Glomerular endothelial cell (primary cell): ENCODE data around the gene OR2A5. TPM values are rescaled to one million over a fixed set of nuclear protein-coding genes. Genes with fewer than 3 reads are reported as not detected.
"Not testable (repeated sequence)": the region's sequence is repeated elsewhere in the genome, so short reads cannot be mapped to it uniquely, and the experiment has no call there.

Experiments
- DNase-seq: peaks from one replicate; pipeline ENCODE4 v3.0.0-alpha.2; 2011; ENCODE audit warnings: low read depth, low spot score; ENCODE audit errors: extremely low read depth
- total RNA-seq: library from RNA; depleted of rRNA; stranded (reverse); fragments of >200 nt; gene quantifications from 2 replicates; pipeline ENCODE4 v1.2.3, GENCODE V29; 2015

The OR2A5 gene
- total RNA-seq, 1 donor from 2014 or later: not detected

DNA sequence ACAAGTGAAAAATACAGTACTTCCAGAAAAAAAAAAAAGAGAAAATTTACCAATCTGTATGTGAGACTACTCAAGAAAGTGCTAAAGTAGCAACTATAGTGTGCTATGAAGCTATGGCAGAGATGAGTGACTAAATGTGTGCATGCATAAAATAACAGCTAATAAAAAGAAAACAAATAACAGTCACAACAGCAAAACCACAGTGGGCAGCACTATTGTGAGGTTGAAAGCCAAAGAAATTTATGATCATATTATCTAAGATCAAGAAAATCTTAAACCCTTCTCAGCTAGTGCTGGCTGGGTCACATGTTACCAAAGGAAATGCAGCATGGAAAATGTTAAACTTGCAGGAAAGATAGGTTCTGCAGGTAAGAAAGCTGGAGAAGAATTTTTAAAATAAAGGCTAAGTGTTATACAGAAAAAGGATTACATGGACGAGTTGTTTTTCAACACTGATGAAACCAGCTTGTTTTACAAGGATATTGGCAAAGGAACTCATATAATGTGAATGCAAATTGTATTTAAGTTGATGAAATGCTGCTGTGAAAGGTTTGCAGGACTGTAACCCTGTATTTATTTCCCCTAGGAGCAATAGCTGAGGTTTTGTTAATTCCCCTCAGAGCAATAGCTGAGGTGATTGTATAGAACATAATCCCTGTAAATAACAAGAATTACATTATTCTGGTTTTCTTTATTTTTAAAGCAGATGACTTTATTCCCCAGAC is 15.6 kb upstream of the OR2A5 start:
- DNase-seq: no peak

DNA sequence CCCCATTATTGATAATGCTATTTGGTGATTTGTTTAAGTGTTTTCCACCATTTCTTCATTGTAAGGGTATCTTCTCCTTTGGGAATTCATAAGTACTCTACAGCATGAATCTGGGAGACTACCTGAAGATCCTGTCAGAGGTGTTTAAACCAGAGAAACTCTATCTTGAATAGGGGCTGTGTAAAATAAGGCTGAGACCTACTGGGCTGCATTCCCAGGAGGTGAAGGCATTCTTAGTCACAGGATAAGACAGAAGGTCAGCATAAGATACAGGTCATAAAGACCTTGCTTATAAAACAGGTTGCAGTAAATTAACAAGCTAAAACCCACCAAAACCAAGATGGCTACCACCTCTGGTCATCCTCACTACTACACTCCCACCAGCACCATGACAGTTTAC is 13.4 kb upstream of the OR2A5 start:
- DNase-seq: no peak

DNA sequence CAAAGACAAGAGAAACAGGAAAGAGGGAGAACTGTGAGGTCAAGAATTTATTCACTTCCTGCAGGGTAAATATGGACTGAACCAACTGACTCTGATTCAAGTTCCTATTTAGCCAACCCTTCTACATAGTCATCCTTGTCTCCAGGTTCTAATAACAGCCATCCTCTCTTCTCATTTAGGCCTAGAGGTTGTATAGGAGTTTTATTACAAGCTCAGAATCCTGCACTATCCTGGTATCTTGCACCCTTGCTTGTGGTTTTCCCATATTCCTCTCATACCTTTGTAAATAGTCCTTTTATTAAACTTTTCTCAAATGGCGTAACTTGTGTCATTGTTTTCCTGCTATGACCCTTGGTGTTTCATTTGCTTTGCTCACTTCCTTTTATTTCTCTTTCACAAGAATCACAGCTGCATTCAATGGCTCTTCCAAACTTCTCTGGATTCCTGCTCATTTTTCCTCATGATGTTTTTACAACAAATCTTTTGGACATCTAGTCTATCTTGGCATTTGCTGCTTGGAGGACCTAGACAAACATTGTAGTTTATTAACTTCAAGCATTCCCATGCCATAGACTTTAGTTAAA is 12.4 kb upstream of the OR2A5 start:
- no peak for DNase-seq

DNA sequence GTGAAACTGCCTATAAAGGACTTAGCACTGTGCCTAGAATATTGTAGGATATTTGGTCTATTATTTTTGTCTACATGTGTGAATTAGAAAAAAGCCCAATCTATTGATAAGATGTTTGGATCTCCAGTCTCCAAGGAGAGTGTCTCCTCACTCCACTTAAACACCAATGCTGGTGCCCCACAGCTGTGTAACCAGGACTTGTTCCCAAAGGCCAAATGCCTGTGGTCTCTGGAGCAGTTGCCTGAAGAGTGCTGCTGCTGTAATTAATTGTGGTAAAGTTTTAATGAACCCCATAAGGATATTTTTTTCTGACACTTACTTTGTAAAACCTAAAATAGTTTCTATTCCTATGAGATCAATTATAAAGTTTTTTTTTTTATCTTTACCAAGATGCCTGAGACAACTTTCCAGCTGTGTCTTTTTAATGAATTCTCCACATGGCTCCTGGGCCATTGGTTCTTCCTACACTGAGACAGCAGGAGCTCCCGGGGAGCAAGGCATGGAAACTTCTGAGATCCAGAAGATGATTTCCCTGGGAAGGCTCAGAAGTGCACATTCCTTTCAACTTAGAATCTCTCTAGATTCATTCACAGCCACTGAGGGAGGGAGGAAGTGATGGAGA is 11.2 kb upstream of the OR2A5 start:
- DNase-seq: no peak

DNA sequence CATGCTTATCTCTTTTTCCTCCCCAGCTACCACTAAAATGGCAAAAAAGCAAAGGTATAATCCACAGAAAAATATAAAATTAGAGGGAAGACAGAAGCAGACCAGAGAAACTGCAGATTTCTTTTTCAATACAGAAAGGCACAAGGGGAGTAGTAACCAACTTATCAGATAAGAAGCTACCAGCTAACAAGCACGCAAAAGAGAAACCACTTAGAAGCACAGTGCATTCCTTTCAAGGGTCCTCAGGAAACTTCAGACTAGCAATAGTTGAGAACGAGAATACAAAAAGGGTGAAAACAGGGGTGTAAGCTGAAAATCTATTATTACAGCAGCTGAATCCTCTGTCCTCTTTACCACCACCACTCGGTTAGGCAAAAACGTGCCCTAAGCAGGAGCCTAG is 9.9 kb upstream of the OR2A5 start:
- no peak for DNase-seq

DNA sequence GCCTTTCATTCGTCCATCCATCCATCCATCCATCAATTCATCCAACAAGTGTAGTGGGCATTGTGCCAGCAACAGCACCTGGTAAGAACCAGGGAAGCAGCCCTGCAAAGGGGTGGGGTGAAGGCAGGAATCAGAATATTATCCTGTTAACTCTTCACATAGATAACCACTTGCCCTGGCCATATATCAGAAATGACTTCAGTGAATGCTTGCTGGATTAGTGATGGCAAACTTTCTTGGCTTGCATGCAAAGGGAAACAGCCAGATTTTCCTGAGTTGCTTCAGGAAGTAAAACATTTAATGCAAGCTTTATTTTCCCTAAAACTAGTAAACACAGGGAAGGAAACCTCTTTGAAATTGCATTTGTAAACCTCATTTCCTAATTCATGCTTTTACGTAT is 743 bp downstream of the OR2A5 start:
- DNase-seq: no peak

DNA sequence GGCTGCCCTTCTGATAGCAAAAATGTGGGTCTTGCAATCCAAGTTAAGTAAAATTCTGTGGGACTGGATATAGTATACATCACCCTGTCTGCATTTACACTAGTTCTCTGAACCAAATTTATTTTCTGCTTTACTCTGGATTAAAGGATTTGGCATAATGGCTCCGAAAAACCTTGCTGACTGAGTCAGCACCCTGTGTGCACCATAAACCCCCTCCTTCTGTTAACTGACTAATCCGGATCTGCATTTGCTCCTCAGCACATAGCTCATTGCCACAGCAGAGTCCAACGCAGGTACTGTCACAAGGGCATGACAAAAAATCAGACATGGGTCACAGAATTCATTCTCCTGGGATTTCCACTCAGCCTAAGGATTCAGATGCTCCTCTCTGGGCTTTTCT is 1.3 kb downstream of the OR2A5 start:
- DNase-seq: no peak

DNA sequence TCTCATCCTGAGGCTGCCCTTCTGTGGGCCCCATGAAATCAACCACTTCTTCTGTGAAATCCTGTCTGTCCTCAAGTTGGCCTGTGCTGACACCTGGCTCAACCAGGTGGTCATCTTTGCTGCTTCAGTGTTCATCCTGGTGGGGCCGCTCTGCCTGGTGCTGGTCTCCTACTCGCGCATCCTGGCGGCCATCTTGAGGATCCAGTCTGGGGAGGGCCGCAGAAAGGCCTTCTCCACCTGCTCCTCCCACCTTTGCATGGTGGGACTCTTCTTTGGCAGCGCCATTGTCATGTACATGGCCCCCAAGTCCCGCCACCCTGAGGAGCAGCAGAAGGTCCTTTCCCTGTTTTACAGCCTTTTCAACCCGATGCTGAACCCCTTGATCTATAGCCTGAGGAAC is 2.1 kb downstream of the OR2A5 start:
- not testable (repeated sequence) for DNase-seq

DNA sequence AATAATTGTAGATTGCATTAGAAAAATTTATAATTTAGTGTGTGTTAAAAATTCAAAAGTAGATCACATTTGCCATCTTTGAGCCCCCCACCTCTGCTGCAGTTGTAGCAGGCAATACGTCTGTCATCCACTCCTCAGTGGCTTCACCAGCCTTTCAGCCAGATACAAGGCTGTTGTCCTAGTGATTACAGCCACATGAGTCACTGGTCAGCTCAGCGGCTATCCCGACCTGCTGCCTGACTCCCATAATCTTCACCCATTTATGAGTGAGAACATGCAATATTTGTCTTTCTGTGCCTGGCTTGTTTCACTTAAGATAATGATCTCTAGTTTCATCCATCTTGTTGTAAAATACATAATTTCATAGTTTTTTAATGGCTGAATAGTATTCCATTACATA is 9.2 kb downstream of the OR2A5 start:
- DNase-seq: no peak

DNA sequence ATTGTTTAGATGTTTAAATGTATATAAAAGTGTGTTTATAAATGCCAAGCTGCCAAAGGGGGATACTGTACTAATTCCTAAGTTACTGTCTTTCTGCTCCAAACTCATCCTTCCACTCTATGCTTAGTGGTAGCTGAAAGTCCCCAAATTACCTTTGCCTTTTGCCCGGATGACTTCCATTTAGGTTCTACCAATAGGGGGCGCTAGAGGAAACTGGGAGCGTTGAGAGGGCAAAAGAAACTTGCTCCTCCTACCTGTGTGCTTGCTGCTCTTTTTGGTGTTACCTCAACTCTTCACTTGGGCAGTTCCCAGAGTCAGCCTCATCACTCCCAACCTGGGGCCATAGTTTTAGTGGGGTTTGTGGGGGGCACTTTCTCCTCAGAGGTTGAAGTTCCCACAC is 15.0 kb downstream of the OR2A5 start:
- no peak for DNase-seq

DNA sequence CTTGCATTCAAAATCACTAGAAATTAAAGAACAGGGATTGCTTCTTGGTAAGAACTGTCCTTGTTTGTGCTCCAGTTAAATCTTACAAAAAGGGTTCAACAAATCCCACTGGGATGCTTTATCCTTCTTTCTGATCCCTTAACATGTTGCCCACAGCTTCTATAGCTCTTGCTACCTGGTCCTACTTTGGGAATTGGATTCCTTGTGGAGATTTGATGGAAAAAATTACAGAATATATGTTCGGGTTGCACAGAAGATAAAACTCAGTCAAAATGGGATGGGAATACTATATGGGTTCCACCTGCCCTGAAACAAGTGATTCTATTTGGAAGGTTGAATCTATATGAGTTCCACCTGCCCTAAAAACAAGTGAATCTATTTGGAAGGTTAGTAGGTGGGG is 20.8 kb downstream of the OR2A5 start, which contains the start of gene OR2A25:
TSS of gene OR2A25 (plus strand) at position 301 of the 400 bp plus-strand sequence. CDS start 4,409 bp downstream, outside the sequence.
- no peak for DNase-seq

DNA sequence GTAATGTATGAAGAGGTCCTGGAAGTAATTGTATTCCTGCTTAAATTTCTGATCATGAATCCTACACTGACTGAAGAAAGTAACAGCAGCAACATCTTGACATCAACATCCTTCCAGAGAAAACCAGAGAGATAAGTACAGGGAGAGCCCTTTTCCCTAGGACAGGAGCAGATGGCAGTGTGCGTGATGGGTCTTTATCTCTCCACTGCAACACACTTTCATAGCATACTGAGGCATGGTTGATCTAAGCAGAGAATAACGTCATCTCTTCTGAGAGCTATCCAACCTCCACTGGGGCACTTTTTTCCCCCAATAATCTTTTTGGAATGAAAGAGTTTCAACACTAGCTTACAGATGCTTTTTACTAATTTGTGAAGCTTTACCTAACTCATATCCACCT is 21.2 kb downstream of the OR2A5 start:
- no peak for DNase-seq

DNA sequence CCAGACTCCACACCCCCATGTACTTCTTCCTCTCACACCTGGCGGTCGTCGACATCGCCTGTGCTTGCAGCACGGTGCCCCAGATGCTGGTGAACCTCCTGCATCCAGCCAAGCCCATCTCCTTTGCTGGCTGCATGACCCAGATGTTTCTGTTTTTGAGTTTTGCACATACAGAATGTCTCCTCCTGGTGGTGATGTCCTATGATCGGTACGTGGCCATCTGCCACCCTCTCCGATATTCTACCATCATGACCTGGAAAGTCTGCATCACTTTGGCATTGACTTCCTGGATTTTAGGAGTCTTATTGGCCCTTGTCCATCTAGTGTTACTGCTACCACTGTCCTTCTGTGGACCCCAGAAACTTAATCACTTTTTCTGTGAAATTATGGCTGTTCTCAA is 25.6 kb downstream of the OR2A5 start:
- no peak for DNase-seq

DNA sequence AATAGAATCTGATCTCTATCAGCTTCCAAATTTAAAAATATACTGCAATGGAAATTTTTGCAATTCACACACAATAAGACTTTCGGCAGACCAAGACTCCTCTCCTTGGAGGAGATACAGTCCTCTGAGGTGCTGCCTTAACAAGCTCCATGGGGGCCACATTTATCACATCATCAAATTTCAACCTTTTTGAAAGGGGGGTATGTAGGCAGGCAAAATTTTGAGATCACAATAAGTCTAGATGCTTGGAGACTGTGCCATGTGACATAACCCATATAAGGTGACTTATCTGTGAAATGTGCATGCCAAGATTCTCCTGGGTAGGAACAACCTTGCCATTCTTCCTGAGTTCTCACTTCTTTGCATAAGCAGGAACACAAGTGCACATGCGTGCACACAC is 37.2 kb downstream of the OR2A5 start, which contains the start of gene OR2A12:
TSS of gene OR2A12 (plus strand) at position 301 of the 400 bp plus-strand sequence. CDS start 8,830 bp downstream, outside the sequence.
- DNase-seq: no peak

DNA sequence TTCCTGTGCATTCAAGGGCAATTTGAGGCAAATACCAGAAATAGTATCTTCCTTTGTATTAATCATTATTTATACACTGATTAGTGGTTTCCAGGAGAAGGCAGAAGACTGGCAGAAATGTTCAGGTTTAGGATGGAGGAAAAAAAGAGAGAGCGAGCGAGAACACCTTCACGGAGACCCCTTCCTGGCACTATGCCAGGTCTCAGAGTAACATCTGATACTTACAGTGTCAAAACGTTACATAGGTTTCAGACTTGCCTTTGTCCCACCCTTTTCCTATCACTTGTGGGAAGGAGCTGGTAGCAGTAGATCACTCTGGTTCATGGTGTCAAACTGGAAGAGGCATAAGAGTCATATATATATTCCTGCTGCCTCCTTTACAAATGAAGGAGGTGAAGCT is 38.0 kb downstream of the OR2A5 start:
- DNase-seq: no peak

DNA sequence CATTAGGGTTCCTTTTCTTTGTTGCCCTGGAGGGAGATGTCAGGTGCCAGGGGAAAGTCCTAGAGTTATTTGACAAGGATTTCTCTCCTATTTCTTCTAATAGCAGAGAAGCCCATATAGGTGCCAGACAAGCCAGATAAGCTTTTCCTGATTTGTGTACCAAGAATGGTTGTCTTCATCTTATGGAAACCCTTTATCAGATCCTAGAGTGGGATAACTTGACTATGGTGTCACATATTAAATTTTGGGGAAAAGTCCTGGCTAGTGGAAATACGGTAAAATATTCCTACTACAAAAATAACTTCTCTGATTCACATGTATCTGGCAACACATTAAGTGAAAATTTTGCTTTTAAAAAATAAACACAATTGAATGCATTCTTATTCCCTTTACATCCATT is 38.5 kb downstream of the OR2A5 start:
- DNase-seq: no peak

DNA sequence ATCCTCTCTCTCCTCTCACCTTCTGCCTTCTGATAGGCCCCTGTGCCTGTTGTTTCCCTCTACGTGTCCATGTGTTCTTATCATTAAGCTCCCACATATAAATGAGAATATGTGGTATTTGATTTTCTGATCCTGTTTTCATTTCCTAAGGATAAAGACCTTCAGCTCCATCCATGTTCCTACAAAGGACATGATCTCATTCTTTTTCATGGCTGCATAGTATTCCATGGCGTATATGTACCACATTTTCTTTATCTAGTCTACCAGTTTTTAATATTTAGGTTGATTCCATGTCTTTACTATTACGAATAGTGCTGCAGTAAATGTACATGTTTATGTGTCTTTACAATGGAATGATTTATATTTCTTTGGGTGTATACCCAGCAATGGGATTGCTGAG is 41.9 kb downstream of the OR2A5 start:
- DNase-seq: no peak

DNA sequence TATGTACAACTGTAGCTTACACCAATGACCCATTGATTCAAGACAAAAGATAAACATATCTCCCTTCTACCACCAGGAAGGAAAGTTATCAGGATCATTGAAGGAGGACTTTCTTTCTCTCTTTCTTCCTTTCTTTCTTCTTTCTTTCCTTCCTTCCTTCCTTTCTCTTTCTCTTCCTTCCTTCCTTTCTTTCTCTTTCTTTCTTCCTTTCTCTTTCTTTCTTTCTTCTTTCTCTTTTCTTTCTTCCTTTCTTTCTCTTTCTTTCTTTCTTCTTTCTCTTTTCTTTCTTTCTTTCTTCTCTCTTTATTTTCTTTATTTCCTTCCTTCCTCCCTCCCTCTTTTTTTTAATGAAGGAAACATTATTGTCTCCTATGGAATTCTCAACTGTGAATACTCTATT is 50.0 kb downstream of the OR2A5 start:
- DNase-seq: no peak

DNA sequence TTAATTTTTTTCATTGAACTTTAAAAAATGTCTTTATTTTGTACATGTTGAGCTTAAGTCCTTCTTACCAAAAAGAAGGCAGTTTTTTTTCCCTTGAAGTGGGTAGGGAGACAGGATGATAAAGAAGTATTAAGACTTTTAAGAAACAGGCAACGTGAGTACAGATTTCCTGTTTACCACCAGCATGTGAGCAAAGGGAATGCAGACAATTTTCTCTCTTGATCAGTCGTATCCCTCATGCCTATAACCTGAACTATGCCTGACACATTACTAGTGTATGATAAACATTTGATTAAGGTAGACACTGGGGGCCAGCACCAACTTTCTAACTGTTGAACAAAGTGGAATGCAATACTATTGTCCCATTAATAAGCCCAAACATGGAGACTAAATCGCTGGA is 51.9 kb downstream of the OR2A5 start:
- no peak for DNase-seq

DNA sequence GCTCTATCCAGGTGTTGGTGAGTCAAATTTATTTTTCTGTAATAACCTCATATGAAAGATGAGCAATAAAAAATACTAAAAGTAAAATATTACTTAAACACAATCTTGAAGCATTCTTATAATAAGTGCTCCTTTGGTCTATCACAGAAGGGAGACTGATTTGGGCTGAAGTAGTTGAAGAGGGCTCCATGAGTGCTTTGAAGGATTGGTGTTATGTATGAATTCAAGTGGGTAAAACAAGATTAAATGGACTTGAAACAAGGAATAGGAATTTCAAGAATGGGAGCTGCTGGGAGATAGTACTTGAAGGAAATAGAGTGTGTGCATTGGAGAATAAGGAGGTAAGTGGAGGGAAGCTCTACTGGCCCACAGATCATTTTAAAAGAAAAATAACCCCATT is 53.3 kb downstream of the OR2A5 start:
- DNase-seq: no peak

DNA sequence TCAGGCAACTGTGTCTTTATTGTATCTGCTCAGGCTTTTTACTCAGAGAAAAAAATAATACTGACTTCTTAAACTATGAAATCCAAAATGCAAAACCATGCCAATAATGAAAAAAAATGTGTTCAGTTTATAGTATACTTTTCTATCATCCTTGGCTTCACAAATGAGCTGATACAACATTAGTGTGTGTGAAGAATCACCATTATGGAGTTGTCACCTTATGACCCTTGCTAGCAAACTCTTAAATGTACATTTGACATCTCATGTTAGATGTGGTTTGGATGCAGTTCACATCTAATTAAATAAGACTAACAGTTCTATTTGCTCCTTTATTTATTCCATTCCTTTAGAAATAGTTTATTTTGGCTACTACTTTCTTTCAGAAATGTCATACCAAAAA is 56.5 kb downstream of the OR2A5 start:
- DNase-seq: no peak
